HPDE6-E6E7 (cell line): ENCODE results near the gene NAA60.
"Not testable (repeated sequence)": the region's sequence is repeated elsewhere in the genome, so short reads cannot be mapped to it uniquely, and the experiment has no call there.

ENCODE experiments used
- DNase-seq: peaks from one replicate; pipeline ENCODE4 v3.0.0; 2011; ENCODE audit warnings: missing footprints; ENCODE audit errors: extremely low spot score

The NAA60 gene

DNA sequence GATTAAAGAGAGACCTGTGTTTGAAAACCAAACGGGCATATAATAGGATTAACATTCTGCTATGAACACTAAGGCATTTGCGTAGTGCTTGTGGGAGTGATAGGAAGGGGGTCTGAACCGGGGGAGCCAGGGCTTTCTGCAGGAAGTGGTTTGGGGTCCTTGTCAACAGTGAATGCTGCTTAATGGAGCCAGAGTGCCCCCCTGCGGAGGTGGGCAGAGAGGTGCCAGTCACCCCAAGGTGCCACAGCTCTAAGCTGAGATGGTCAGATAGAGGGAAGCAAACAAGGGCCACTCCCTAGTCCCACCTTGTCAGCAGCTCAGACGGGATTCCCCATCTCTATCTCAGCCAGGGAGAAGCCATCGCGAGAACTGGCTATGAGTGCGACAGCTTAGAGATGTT lies 17.7 kb downstream of the NAA60 start:
- DNase-seq = no peak

DNA sequence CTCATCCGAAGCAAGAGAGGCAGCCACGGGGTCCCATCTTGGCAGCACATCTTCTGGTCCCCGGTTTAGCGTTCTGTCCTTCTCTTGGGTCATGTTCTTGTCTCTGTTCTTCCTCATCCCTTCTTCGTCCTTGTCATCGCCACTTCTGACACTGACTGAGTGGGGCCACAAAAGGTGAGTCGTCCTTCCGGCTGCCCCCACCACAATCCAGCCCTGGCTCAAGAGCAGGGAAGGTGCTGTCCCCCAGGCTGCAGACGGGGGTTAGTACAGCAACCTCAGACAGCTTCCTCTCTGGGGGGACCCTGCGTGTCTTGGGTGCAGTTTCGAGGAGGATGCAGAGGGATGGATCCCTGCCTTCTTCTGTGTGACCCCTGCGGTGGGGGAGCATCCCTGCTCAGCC lies 21.8 kb downstream of the NAA60 start:
- no peak for DNase-seq

DNA sequence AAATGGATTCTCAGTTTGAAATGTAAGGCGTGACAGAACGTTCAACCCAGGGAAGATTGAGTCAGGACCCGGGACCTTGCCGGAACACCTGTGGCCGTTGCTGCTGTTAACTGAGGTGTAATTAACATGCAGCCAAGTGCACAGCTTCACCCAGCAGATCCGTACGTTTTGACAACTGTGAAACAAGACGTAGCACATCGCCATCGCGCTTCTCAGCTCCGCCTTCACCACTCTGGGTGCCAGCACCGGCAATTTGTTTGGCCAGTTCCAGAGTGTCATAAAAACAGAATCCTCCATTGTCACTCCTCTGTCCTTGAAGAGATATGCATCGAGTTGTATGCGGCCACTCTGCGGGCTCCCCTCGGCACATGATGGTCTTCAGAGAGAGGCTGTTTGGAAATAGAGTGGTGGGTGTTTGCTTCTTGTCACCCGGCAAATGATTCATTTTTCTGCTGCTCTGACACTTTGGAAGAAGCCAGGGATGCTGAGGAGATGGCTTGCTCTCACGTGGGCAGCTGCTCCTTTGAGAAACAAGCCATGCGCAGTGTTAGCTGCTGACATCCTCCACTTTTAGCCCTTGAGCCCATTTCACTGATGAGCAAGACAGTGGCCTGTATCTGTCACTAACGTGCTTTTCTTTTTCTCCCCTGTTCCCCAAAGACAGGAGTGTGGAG lies 22.6 kb downstream of the NAA60 start:
- no peak for DNase-seq

DNA sequence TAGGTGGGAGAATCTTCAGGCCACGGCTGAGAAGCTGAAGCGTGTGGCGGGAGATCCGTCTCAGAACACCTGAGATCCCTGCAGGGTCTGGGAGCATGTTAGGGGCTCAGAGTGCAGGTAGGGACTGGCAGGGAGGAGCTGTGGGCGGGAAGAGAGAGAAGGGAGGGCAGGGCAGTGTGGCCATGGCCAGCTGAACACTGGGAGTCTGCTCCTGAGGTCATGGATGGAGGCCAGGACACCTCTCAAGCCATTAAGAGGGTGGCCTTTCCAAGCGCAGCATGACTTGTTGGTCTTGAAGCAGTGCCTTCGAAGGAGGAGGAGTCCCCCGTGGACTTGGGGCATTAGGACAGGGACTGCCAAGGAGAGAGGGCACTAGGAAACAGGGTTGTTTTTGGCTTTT lies 23.7 kb downstream of the NAA60 start:
- no peak for DNase-seq

DNA sequence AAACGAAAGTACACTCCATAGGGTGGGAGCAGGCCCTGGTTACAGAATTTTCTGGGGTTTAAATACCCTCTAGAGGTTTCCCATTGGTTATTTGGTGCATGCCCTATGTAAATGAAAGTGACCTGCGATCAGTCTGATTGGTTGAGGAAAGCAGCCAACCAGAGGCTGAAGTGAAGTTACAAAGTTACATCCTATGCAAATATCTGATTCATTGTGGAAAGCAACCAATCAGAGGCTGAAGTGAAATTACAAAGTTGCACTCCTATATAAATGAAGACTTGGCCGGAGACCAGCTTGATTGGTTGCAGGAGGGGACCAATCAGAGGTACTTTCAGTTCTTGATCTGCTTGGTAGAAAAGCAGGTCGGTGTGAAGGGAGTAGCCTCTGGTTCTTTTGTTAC lies 24.4 kb downstream of the NAA60 start:
- DNase-seq = no peak

DNA sequence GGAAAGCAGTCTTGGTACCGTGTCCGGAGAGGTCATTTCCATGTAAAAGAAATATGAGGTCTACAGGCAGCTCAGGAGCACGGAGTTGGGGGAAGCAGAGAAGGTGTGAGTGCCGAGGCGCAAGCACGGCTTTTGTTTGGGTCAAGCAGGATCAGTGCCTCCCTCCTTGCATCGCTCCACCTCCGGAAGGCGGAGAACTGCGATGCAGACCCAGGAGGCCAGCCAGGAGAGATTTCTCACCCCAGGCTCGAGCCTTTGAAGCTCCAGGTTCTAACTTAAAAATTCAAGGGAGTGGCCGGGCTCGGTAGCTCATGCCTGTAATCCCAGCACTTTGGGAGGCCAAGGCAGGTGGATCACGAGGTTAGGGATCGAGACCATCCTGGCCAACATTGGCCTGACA lies 25.0 kb downstream of the NAA60 start:
- no peak for DNase-seq

DNA sequence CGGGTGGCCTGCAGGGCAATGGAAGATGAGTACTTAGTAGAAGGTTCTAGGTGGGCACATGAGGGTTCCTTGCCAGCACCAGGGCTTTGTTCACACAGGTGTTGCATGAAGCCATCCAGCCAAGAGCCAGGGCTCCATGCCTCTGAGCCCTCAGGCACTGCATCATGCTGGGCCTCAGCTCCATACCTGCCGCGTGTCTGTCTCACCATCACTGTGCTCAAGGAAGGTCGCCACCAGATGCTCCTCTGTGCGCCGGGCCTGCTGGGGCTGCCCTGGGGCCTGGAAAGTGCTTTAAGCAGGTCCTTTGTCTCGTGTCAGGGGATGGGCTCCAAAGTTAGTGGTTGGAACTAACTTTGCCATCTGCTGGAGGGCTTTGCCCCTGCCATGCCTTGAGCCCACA lies 26.3 kb downstream of the NAA60 start:
- DNase-seq = no peak

DNA sequence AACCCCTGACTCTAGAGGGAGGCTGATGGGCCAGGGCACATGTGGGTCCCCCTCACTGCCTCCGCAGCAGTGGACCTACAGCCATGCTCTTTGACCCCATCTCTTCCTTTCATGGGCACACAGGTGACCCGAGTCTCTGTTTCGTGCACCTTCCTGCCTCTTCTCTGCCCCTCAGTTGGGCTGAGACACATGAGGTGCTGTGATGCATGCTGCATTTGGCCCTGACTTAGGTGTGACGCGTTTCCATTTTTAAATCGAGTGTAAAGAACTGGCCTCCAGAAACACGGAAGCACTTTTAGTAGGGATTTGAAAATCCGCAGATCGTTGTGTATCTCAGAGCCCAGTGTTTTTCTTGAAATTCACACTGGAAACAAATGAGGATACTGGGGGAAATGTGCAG lies 27.2 kb downstream of the NAA60 start:
- no peak for DNase-seq

DNA sequence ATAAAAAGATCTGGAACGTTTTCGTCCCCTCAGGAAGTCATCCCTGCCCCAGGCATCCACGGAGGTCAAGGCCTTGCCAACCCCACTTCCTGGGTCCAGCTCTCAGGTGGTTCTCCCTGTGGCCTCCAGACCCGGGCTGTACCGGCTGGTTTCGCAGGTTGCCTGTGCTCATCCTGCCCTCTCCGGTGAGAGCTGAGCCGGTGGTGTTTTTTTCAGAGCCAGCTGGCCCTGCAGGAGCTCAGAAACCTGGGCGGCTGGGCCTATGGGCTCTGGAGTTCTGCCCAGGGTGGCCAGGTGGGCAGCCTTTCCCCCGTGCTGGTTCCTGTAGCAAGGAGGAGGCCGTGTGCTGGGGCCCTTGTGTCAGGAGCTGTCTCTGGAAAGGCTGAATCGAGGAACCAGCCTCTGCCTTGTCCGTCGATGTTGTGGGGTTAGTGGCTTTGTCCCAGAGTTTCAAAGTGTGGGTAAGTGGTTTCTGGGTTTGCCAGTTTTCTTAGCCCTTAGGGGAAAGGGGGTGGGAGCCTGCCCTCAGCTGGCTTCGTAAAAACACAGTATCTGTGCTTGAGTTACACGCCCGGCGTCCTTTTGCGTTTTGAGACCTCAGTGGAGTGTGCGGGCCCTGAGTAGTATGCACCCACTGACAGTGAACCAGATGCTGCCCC lies 28.2 kb downstream of the NAA60 start:
- DNase-seq = no peak

DNA sequence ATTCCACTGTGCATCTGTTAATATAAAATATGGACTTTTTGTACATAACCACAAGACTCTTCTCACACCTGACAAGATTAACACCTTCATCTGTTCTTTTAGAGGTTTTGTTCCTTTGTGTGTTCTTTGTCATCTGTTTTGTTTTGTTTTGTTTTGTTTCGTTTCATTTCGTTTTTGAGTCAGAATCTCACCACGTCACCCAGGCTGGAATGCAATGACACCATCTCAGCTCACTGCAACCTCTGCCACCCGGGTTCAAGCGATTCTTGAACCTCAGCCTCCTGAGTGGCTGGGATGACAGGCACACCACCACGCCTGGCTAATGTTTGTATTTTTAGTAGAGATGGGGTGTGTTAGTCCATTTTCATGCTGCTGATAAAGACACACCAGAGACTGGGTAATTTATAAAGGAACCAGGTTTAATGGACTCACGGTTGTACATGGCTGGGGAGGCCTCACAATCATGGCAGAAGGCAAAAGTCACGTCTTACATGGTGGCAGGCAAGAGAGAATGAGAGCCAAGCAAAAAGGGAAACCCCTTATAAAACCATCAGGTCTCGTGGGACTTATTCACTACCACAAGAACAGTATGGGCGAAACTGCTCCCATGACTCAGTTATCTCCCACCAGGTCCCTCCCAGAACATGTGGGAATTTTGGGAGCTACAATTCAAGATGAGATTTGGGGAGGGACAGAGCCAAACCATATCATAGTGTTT lies 29.6 kb downstream of the NAA60 start:
- no peak for DNase-seq

DNA sequence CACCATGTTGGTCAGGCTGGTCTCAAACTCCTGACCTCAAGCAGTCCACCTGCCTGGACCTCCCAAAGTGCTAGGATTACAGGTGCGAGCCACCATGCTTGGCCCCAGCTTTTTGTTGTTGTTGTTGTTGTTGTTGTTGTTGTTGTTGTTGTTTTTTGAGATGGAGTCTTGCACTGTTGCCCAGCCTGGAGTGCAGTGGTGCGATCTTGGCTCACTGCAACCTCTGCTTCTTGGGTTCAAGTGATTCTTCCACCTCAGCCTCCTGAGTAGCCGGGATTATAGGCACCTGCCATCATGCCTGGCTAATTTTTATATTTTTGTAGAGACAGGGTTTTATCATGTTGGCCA lies 30.1 kb downstream of the NAA60 start:
- not testable (repeated sequence) for DNase-seq

DNA sequence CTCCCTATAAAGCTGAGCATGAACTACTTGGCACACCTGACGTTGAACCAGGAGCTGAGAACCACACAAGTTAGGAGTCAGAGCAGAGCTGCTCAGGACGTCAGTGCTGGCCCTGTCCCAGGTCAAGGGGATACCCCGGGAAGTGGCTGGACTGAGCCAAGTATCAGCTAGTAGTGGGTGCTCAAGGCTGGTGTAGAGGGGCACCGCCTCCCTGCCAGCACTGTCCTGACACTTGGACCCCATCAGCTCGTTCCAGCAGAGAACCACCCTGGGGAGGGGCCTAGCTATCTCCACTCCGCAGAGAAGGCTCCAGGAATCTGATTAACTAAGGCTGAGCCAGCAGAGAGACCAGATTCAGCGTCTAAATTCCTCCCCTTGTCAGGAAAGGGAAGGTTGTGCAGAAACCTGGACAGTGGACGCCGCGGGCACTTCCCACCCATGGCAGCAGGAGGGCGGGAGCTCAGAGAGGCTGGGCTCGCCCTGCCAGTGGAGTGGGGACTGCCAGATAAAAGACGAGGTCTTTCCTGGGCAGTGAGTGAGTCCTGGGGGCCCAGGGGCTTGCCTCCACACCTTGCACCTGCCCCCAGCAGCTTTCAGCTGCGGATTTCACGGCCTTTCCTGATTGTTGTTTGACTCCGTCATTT lies 30.8 kb downstream of the NAA60 start:
- no peak for DNase-seq

DNA sequence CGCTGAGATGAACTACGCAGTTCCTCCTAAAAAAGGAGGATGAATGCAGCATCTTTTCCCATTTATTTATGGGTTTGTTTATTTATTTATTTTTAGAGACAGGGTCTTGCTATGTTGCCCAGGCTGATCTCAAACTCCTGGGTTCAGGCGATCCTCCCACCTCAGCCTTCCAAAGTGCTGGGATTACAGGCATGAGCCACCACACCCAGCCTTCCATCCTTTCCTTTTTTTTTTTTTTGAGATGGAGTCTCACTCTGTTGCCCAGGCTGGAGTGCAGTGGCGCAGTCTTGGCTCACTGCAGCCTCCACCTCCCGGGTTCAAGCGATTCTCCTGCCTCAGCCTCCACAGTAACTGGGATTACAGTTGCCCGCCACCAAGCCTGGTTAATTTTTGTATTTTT lies 31.4 kb downstream of the NAA60 start:
- DNase-seq = not testable (repeated sequence)

DNA sequence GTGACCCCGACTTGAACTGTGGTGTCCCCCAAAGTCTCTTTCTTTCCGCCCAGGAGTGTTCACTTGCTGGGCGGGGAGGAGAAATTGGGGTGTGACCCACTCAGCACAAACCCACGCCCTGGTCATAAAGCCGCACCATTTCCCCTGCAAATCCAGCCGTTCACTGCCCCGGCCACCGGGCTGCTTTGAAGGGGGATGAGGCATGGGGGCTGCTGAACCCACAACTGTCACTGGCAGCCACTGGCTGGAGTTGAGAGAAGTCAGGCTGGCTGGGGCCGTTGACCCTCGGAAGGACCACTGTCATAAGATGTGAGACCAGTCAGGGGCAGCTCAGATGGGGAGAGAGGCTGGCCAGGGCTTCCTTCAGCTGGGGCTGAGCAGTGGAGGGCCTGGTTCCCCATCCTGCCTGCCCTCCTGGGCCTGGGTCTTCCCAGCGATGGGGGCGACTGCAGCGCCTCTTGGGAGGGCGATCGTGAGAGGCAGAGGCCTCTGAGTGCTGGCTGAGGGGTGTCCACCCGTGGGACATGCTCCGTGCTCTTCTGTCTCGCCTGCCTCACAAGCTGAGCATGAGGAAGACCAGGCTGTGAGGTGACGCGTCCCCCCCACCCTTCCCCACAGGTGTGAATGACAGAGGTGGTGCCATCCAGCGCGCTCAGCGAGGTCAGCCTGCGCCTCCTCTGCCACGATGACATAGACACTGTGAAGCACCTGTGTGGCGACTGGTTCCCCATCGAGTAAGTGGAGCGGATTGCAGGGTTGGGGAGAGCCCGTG lies 32.3 kb downstream of the NAA60 start:
- no peak for DNase-seq

DNA sequence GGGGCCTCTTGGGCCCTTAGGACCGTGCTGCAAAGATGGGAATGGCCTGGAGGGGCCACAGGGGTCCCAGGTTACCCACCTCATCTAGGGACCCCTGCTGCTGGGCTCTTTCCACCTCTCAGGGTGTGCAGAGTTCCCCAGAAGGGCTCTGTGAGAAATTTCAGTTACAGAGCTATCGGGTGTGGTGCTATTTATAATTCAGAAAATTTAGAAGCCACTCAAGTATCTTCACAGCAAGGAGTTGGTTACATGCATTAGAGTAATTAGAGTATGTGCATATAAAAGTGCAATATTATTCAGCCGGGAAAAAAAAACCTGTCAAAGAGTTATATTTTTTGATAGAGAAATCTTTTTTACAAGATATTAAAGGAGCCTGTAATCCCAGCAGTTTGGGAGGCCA lies 32.9 kb downstream of the NAA60 start:
- no peak for DNase-seq

DNA sequence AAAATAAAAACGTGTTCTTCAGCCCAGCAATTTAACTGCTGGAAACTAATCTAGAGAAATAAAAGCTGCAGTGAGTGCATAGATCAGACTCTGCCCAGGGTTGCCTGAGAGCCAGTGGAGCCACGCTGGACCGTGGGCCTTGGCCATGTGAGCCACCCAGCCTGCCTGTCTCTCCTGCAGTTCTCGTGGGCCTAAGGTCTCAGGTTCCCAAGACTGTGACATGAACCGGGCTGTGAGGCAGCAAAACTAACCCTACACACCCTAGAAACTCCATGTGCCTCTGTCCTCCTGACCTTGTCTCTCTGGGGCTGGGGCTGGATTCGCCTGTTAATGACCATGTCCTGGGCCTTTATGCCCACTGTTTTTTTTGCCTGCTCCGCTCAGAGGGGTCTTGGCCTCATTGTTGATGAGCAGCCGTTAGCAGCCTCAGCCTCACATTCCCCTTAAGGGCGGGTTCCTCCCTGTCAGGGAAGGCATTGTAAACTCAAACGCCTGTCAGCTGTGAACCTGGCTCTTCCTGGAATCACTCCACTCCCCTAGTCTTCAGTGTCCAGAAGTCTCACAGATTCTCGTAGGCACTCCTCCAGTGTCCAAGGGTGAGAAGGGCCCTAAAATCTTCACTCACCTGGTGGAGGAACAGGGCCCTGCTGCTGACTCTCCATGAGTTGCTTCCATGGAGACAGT lies 34.9 kb downstream of the NAA60 start:
- DNase-seq = no peak

DNA sequence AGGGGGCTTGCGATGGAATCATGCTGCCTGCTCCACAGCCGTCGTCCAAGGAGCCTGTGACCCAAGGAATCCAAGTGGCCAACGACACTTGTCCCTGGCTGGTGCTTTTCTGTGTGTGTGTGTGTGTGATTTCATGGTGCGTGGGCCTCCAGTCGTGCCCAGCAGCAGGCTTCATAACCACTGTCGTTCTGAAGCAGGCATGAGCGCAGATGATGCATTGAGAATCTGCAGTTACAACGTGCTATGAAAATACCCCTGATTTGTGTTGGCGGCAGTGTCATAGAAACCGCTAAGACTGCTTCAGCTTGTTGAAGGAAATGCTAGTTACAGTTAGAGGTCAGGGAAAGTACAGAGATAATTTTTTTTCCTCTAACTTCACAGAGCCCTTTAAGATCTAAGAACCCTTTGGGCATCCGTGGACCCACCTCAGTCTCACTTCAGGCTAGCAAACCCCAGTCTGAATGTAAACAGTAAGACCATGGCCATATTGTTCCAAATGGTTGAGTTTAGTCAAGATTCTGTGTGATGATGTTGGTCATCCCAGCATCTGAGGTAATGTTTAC lies 36.3 kb downstream of the NAA60 start:
- DNase-seq = no peak

DNA sequence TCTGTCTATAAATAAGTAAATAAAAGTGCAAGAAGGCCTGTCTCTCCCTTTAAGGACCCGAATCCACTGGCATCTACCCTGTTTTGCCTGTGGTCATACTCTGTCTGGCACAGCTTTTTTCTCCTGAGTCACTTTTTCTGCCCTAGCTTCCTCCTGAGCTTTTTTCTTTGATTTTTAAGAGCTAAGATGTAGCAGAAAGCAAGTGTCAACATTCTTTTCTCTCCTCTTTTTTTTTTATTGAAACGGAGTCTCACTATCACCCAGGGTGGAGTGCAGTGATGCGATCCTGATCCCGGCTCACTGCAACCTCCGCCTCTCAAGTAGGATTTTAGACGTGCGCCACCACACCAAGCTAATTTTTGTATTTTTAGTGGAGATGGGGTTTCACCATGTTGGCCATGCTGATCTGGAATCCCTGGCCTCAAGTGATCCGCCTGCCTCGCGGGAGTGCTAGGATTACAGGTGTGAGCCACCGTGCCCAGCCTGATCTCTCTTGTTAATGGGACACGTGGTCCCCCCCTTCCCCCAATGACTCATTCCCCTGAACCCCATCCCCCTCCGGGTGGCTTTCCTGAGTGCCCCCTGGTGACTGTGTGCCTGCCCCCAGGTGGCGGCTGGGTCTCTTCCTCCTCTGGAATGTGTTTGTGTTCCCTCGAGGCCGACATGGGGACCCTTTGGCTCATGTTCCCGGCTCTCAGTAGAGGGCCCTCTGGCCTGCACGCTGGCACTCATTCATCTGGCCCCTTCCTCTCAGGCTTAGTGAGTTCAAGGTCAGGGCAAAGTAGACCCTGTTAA lies 37.6 kb downstream of the NAA60 start:
- DNase-seq = no peak

DNA sequence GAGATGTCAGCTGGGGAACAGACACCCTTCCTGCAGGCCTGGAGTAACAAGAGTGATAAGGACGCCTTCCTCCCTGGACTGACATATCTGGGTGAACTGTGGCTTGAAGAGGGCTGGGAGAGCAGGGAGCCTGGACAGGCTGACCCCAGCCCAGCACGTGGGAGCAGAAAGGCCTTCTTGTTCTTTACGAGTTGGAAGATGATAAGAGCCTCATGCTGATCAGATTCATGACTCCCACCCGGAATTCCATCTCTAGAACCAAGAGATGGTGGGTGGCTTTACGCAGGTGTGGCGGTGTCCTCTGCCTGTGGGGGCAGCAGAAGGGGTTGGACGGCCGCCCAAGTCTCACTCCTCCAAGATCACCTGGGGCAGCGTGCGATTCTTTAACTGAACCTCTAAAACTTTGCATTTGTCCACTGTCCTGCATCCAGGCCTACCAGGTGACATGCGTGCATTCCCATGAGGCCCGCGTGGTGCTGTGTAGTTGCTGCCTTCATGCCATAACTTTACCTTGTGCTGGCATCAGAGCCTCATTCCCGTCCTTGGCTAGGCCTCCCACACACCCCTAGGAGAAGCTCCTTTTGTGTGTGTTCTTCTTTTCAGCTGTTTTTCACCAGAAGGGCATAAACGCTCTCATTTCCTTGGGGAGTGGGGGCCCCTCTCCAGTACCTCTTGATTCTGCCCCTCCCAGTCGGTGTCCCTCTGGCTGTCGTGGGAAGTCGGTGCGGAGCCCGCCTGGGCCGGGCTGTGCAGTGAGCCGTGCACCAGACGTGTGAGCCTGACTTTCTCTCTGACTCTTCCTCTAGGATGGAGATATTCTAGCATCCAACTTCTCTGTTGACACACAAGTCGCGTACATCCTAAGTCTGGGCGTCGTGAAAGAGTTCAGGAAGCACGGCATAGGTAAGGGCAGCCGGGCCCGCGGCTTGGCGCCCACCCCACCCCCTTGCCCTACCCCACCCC lies 38.5 kb downstream of the NAA60 start:
- no peak for DNase-seq
